DND-41 (cell line): ENCODE results near the gene ENAH.

Experiments used
- ATAC-seq: fragments of 200-7000 bp; cut with Tn5 transposase; 3 replicates; pipeline ENCODE4 v1.9.1; 2021; ENCODE audit warnings: low read depth; ENCODE audit not compliant: insufficient read depth
- DNase-seq: peaks from one replicate; pipeline ENCODE4 v3.0.0-alpha.2; 2020
- H2AFZ ChIP-seq: 2 replicates; pipeline ENCODE4 v1.6.0; 2012; ENCODE audit warnings: low read depth, low read length
- H3K27ac ChIP-seq: 2 replicates; pipeline ENCODE4 v1.5.1; 2012; ENCODE audit warnings: low read length, inconsistent platforms
- H3K27me3 ChIP-seq: fragments of 200-600 bp; sonication (generic); 2 replicates; pipeline ENCODE4 v1.6.0; 2012; ENCODE audit warnings: low read length, mild to moderate bottlenecking, inconsistent platforms; ENCODE audit not compliant: insufficient read depth, poor library complexity
- H3K36me3 ChIP-seq: 2 replicates; pipeline ENCODE4 v1.5.1; 2012; ENCODE audit warnings: low read length, inconsistent platforms; ENCODE audit not compliant: insufficient read depth
- H3K4me1 ChIP-seq: 2 replicates; pipeline ENCODE4 v1.5.1; 2012; ENCODE audit warnings: mild to moderate bottlenecking, low read length; ENCODE audit not compliant: insufficient read depth
- H3K4me2 ChIP-seq: 2 replicates; pipeline ENCODE4 v1.6.0; 2012; ENCODE audit warnings: mild to moderate bottlenecking, moderate library complexity, low read length, inconsistent platforms; ENCODE audit not compliant: insufficient read depth
- H3K4me3 ChIP-seq, 2 experiments: fragments of 200-600 bp in 1 of 2; shearing (Covaris generic) in 1 of 2; 2 replicates each; pipeline ENCODE4 v1.5.1; 2012 to 2016; ENCODE audit warnings: inconsistent platforms in 2 of 2, low read length in 2 of 2, mild to moderate bottlenecking in 2 of 2, low read depth in 1 of 2, moderate library complexity in 1 of 2
- H3K79me2 ChIP-seq: 2 replicates; pipeline ENCODE4 v1.6.0; 2012; ENCODE audit warnings: low read length, inconsistent platforms; ENCODE audit not compliant: insufficient read depth
- H3K9ac ChIP-seq: 2 replicates; pipeline ENCODE4 v1.6.0; 2012; ENCODE audit warnings: low read depth, mild to moderate bottlenecking, inconsistent platforms, low read length, moderate library complexity
- H3K9me3 ChIP-seq: 2 replicates; pipeline ENCODE4 v1.5.1; 2012; ENCODE audit warnings: low read length, moderate library complexity, mild to moderate bottlenecking, inconsistent platforms; ENCODE audit not compliant: insufficient read depth, severe bottlenecking
- H4K20me1 ChIP-seq: 2 replicates; pipeline ENCODE4 v1.6.0; 2012; ENCODE audit warnings: low read length; ENCODE audit not compliant: insufficient read depth
- CTCF ChIP-seq: IDR thresholded peaks from 2 replicates; pipeline ENCODE4 v1.5.1; 2012; ENCODE audit warnings: borderline replicate concordance, low read length, moderate library complexity, mild to moderate bottlenecking; ENCODE audit not compliant: poor library complexity, severe bottlenecking; ENCODE audit errors: extremely low read depth
- EZH2 ChIP-seq: IDR thresholded peaks from 3 replicates; pipeline ENCODE4 v1.6.1; 2012; ENCODE audit warnings: borderline replicate concordance, low read depth, mild to moderate bottlenecking, moderate library complexity, low read length, inconsistent platforms; ENCODE audit not compliant: severe bottlenecking

Gene ENAH

DNA sequence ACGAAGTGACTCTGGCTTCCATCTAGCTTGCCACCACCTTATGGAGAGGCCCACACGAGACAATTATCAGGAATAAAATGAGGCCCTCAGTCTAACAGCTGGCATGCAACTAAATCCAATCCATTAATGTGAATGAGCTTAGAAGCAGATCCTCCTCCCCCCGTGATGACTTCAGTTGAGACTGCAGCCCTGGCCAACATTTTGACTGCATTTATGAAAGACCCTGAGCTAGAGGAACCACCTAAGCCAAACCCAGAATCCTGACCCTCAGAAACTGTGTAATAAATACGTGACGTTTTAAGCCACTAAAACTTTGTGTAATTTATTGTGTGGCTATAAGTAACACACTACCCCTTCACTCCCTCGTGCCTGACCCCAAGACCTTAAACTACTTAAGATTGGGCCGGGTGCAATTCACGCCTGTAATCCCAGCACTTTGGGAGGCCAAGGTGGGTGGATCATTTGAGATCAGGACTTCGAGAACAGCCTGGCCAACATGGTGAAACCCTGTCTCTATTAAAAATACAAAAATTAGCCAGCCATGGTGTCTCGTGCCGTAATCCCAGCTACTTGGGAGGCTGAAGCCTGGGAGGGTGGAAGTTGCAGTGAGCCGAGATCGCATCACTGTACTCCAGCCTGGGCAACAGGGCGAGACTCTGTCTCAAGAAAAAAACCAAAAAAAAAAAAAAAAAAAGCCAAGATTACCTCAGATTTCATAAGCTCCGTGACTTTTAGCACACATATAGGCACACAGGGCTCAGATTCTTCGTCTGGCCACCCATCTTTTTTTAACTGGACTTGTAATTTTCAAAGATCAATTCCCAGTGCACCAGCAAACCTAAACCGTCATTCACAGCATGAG is 72.5 kb downstream of the ENAH start:
- H3K4me3 ChIP-seq = no peak overlapping the region
- H4K20me1 ChIP-seq = no peaks in the 10 kb centered on the region
- no peak for DNase-seq
- no peak overlapping the region for H3K27ac ChIP-seq
- H2AFZ ChIP-seq = no peak overlapping the region
- H3K9me3 ChIP-seq = no peaks in the 10 kb centered on the region
- no peaks in the 10 kb centered on the region for H3K4me1 ChIP-seq
- TF ChIP-seq CTCF = no peak
- TF ChIP-seq EZH2 = no peak
- H3K36me3 ChIP-seq = no peaks in the 10 kb centered on the region
- ATAC-seq = no peak
- no peaks in the 10 kb centered on the region for H3K27me3 ChIP-seq
- no peak overlapping the region for H3K4me2 ChIP-seq
- no peaks in the 10 kb centered on the region for H3K79me2 ChIP-seq
- H3K9ac ChIP-seq = no peak overlapping the region

DNA sequence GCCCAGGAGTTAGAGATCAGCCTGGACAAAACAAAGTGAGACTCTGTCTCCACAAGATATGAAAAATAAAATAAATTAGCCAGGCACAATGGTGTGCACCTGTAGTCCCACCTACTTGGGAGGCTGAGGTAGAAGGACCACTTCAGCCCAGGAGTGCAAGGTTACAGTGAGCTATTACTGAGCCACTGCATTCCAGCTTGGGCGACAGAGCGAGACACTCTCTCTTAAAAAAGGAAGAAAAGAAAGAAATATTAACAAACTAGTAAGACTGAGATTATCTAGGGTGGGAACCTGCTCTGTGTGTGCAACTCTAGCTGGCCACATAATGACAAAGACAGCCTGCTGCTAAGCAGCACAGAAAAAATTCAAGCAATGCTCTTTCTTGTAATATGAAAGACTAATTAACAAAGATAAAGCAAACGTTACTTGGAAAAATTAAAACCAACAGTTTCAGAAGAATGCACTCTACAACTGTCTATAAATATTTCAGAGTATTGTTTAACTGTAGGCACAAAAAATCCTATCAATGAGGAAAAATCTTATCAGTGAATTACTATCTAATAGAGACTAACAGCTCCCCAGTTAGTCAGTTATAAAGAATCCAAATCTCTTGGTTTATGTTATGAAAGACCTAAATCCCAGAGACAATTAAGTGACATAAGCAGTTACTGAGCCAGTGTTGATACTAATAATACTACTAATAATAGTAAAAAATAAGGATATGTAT is 74.5 kb downstream of the ENAH start:
- Histone ChIP-seq H4K20me1 (no peaks in the 10 kb centered on the region), H3K9ac (no peak overlapping the region), H2AFZ (no peak overlapping the region), H3K27me3 (no peaks in the 10 kb centered on the region), H3K9me3 (no peaks in the 10 kb centered on the region), H3K79me2 (no peaks in the 10 kb centered on the region), H3K4me1 (no peaks in the 10 kb centered on the region), H3K4me2 (no peak overlapping the region), H3K36me3 (no peaks in the 10 kb centered on the region), H3K4me3 (no peak overlapping the region), H3K27ac (no peak overlapping the region)
- DNase-seq = no peak
- TF ChIP-seq CTCF = no peak
- TF ChIP-seq EZH2 = no peak
- no peak for ATAC-seq

- DNase-seq (no peak), ATAC-seq (no peak)
- no peaks in the 10 kb centered on the region for H3K9me3 ChIP-seq
- no peak overlapping the region for H2AFZ ChIP-seq
- no peaks in the 10 kb centered on the region for H3K36me3 ChIP-seq
- H3K4me3 ChIP-seq = no peak overlapping the region
- H4K20me1 ChIP-seq = no peaks in the 10 kb centered on the region
- no peaks in the 10 kb centered on the region for H3K79me2 ChIP-seq
- no peak overlapping the region for H3K4me2 ChIP-seq
- no peak for TF ChIP-seq EZH2
- no peaks in the 10 kb centered on the region for H3K4me1 ChIP-seq
- no peak overlapping the region for H3K27ac ChIP-seq
- H3K9ac ChIP-seq = no peak overlapping the region
- no peaks in the 10 kb centered on the region for H3K27me3 ChIP-seq
Observed at GRCh38 chr1:225577241-225577640, 75.7 kb downstream of the ENAH start.

GRCh38 chr1:225573216-225573615 is 79.7 kb downstream of the ENAH start:
- H3K4me3 ChIP-seq = no peak overlapping the region
- H3K36me3 ChIP-seq = no peaks in the 10 kb centered on the region
- H3K9me3 ChIP-seq = no peaks in the 10 kb centered on the region
- DNase-seq (no peak), ATAC-seq (no peak)
- no peak overlapping the region for H3K4me2 ChIP-seq
- no peaks in the 10 kb centered on the region for H3K4me1 ChIP-seq
- no peak overlapping the region for H2AFZ ChIP-seq
- no peaks in the 10 kb centered on the region for H4K20me1 ChIP-seq
- H3K27ac ChIP-seq = no peak overlapping the region
- H3K27me3 ChIP-seq = no peaks in the 10 kb centered on the region
- no peak overlapping the region for H3K9ac ChIP-seq
- TF ChIP-seq CTCF (no peak), EZH2 (no peak)
- H3K79me2 ChIP-seq = no peaks in the 10 kb centered on the region
